HepG2 (cell line): ENCODE measurements around the gene VIM.

Experiments used
- ATF7 ChIP-seq, 2 experiments: fragments of 450-650 bp in 1 of 2; sonication (generic) in 1 of 2; formaldehyde crosslinking in 1 of 2; IDR thresholded peaks; 2 replicates each; pipeline versions ENCODE4 v1.4.0 to v1.6.1; 2016 to 2020; ENCODE audit warnings: antibody characterized with exemption in 1 of 2, mild to moderate bottlenecking in 1 of 2, missing genetic modification reagents in 1 of 2
- HMGA1 ChIP-seq: sonication (generic); formaldehyde crosslinking; conservative IDR thresholded peaks from 2 replicates; pipeline ENCODE4 v1.4.0; 2020; ENCODE audit warnings: missing genetic modification reagents
- RAD51 ChIP-seq: fragments of 450-650 bp; IDR thresholded peaks from 2 replicates; pipeline ENCODE4 v1.6.1; 2016; ENCODE audit warnings: borderline replicate concordance
- ZNF260 ChIP-seq: sonication (generic); formaldehyde crosslinking; IDR thresholded peaks from 2 replicates; pipeline ENCODE4 v1.4.0; 2020; ENCODE audit warnings: missing genetic modification reagents, low read depth, mild to moderate bottlenecking, borderline replicate concordance
- TF ChIP-seq, protein P1 (sequence below): sonication (generic); formaldehyde crosslinking; IDR thresholded peaks from 2 replicates; pipeline ENCODE4 v1.4.0; 2020; ENCODE audit warnings: mild to moderate bottlenecking, missing genetic modification reagents

DNA sequence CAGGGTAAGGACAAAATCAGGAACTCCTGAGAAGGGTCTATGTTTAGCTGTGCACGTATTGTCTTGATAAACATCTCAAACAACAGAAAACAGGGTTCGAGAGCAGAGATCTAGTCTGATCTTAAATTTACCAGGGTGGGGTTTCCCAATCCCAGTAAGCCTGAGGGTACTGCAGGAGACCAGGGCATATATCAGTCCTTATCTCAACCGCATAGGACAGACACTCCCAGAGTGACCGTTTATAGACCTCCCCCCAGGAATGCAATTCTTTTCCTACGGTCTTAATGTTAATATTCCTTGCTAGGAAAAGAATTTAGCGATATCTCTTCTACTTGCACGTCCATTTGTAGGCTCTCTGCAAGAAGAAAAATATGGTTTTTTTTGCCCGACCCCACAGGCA, 35.5 kb downstream of the VIM start:
- TF ChIP-seq ATF7 (IDR thresholded peaks at IDR 0.05): no peak
- no peak for TF ChIP-seq ATF7 (CRISPR knock-in tag; IDR thresholded peaks at IDR 0.05)
- TF ChIP-seq ZNF260 (CRISPR knock-in tag): no peak
- TF ChIP-seq, protein P1, sequence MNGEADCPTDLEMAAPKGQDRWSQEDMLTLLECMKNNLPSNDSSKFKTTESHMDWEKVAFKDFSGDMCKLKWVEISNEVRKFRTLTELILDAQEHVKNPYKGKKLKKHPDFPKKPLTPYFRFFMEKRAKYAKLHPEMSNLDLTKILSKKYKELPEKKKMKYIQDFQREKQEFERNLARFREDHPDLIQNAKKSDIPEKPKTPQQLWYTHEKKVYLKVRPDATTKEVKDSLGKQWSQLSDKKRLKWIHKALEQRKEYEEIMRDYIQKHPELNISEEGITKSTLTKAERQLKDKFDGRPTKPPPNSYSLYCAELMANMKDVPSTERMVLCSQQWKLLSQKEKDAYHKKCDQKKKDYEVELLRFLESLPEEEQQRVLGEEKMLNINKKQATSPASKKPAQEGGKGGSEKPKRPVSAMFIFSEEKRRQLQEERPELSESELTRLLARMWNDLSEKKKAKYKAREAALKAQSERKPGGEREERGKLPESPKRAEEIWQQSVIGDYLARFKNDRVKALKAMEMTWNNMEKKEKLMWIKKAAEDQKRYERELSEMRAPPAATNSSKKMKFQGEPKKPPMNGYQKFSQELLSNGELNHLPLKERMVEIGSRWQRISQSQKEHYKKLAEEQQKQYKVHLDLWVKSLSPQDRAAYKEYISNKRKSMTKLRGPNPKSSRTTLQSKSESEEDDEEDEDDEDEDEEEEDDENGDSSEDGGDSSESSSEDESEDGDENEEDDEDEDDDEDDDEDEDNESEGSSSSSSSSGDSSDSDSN (CRISPR knock-in tag): no peak
- no peak for TF ChIP-seq HMGA1 (CRISPR knock-in tag)
- TF ChIP-seq RAD51: no peak
